Germinal center (tissue), 1 donor: Measurements from ENCODE around the gene STYXL2.
A peak's percentile ranks its signal among the peaks of the same experiment; 100 is the strongest.

Experiments
- DNase-seq: peaks from one replicate; pipeline ENCODE4 v3.0.0; 2012; ENCODE audit warnings: mixed read lengths, low spot score

Gene STYXL2

DNA sequence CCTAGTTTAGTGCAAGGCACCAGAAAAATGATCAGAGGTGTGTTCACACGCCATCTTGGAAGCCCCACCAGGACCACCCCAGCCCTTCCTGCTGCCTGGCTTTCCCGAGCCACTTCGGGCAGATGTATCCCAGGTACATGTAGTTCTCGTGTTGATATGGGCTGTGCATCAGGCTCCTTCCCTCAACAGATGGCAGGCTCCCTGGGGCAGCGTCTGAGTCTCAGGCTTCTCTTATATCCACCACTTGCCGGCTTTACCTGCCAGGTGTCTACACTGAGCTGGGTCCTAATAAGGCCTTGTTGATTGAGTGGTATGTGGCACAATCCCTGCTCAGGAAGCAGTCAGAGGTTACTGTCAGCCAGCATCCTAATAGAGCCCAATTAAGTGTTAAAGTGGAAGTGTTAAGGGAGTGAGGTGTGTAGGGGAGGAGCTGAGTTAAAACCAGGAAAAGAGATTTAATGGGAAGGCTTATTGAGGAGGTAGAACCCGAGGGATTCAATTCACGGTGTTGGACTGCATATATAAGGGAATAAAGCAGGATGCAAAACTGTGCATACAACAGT is 12.2 kb upstream of the STYXL2 start:
- no peak for DNase-seq

GRCh38 chr1:167082511-167083027 is 11.3 kb upstream of the STYXL2 start:
- DNase-seq: no peak

GRCh38 chr1:167083066-167083665 is 10.7 kb upstream of the STYXL2 start:
- no peak for DNase-seq

DNA sequence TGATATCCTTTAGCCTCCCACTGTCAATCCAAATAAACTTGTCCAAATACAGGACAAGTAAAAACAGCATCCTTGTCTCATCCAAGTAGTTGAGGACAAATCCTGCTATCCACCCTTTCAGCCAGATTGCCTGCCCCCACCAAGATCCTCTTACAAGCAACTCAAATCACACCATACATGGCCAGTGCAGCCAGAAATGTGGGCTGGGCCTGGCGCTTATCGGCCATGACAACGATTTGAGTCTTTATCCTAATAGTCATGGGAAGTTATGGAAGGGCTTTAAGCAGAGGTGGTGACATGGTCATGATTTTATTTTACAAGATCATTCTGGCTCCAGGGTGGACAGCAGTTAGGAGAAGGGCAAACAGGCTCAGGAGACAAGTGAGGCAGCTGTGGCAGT is 10.0 kb upstream of the STYXL2 start:
- DNase-seq: no peak

GRCh38 chr1:167084757-167085156 is 9.1 kb upstream of the STYXL2 start:
- DNase-seq: no peak

- no peak for DNase-seq
These were observed 7.8 kb upstream of the STYXL2 start for GRCh38 chr1:167086033-167086432.

DNA sequence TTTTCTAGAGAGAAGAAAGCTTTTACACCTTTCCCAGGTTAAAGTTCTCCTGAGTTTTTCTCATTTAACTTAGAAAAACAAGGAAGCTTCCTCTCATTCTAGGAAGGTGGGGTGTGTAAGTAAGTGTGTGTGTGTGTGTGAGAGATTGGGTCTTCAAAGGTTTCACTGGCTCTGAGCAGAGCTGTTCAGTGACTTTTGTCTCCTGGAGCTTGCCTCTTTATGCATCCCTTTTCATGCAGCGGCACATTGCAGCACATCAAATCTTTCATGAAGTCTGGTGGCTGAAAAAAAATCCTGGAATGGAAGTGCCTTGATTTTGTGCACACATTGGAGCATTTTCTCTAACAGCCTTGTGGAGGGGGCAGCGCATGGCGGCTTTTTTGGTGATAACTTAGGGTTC is 7.1 kb upstream of the STYXL2 start:
- DNase-seq: no peak

DNA sequence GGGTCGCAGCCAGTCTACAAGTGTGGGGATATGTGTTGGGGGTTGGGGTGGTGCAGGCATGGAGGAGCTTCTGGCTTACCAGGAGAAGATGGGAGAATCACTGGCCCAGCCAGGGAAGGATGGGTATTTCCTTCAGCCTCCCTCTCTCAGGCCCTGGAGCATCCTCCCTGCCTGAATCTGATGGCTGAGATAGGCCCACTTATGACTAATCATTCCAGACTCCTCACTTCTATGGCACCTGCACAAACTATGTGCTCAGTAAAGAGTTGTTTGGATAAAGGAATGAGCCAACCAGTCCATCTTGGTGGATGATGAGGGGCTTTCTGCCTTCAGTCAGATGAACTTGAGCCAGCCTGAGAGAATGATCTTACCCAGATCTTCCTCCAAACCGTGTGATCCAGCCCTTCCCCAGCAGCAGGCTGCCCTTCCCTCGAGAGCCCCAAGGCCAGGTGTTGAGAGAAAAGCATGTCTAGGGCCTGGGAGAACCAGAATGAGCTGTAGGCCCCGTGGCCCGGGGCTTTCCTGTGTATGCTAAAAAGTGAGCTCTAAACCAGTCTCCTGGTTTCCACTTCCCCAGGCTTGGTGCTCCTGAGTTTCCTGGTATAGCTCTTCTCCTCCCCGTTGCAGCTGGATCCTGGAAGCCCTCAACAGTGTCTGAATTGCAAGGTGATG is 5.0 kb upstream of the STYXL2 start:
- DNase-seq: no peak

GRCh38 chr1:167089939-167090313 is 3.9 kb upstream of the STYXL2 start:
- no peak for DNase-seq

- DNase-seq: no peak
These were observed 3.4 kb upstream of the STYXL2 start, which contains the start of gene GPA33 for GRCh38 chr1:167090314-167090942. GPA33 (minus strand) TSS chr1:167090377; CDS start chr1:167090287, 90 bp downstream.

GRCh38 chr1:167092653-167093052 is 1.2 kb upstream of the STYXL2 start:
- no peak for DNase-seq

DNA sequence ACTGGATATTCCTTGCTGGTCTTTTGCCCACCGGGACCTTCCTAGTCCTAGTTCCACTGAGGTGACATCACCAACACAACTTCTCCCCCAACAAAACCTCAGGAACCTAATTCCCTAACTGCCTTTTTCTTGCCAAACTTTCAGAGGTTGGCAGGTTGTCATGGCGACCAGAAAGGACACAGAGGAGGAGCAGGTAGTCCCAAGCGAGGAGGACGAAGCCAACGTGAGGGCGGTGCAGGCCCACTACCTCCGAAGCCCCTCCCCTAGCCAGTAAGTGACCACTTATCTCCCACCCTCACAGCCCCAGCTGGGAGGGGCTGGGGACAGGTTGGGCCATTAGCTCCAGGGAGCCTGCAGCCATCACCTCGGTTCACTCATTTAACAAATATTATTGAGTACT is 815 bp downstream of the STYXL2 start:
- no peak for DNase-seq

GRCh38 chr1:167095368-167095767 is 1.5 kb downstream of the STYXL2 start:
- no peak for DNase-seq

DNA sequence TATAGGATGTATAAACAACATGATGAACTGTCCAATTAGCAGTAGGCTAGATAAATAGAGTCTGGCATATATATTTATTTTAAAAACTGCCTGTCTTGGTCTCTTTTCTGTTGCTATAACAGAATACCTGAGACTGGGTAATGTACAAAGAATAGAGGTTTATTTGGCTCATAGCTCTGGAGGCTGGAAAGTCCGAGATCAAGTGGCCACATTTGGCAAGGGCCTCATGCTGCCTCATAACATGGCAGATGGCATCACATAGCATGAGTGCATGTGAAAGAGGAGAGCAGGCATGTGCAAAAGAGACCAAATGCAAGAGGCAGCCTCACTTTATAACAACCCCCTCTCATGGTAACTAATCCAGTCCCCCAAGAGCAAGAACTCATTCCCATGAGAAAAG is 6.0 kb downstream of the STYXL2 start:
- DNase-seq: no peak

DNA sequence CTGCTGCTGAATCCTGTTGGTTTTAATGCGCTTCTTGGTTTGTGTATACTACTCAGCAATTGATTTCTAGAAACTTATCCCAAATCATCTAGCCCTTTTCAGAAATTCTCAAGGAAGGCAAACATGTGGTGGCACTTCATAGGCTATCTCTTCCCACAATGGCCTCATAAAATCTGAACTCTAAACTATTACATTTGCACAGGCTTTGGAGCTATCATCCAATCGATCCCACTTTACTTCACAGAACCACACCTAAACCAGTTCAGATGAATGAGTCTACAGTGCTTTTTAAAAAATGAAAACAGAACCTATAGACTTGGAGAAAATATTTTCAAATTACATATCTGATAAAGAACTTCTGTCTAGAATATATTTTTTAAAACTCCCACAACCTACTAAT is 6.9 kb downstream of the STYXL2 start:
- no peak for DNase-seq

GRCh38 chr1:167101754-167102153 is 7.9 kb downstream of the STYXL2 start:
- DNase-seq: no peak

DNA sequence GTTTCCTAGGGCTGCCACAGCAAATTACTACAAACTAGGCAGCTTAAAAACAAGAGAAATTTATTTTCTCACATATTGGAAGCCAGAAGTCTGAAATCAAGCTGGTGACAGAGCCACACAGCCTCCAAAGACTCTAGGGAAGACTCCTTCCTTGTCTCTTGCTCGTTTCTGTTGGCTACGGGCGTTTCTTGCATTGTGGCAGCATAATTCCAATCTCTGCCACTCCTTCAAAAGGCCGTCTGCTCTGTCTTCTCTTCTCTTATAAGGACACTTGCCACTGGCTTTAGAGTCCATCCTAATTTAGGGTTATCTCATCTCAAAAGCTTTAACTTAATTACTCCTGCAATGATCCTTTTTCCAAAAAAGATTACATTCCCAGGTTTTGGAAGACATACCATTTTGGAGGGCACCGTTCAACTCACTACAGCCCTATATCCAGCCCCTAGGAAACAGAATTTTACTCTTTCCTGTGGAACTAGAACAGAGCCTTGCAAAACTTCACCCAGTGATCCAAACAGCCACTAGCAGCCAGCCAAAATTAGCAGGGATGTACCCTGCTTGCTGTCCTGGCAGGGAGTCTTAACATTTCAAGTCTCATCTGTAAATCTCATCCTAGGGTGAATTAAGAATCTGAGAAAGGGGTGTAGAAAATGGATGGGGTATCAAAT is 9.2 kb downstream of the STYXL2 start:
- no peak for DNase-seq

- no peak for DNase-seq
These were observed 10.4 kb downstream of the STYXL2 start for GRCh38 chr1:167104256-167104633.

DNA sequence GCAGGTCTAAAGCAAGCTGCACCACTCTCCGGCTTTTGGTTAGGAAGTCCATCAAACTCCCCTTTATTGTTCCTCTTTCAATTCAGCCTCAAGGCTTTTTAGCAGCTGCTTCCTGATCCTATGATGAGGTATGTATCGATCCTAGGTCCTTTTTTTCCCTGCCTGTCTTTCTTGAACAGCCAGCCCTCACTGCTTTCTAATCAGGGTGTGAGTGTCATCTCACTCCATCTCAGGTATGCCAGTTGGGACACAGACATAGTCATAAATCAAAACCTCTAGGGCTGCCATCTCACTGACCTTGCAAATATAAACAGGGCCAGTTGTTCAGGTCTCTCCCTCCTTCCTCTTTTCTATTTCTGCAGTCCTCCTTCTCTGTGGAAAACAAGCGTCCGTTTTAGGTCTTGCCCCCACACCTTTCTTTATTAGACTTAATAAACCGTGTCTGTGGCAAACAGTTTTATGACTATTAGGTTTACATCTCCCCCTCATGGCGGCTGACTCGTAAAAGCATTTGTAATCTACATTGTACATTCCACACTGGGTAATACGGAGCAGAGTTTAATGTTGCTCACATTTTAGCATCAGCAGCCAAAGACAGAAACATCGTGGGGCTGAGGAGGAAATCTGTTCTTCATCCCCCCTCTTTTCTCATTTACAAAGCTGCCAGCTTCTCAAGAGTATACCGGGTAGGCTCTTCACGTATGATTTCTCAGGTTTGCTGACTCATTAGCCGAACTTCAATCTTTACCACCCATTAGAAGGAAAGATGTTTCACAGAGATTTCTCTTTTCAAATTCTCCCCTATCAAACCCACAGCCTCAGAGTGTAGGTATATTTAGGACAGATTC is 11.6 kb downstream of the STYXL2 start:
- peak; percentile 27 for DNase-seq

DNA sequence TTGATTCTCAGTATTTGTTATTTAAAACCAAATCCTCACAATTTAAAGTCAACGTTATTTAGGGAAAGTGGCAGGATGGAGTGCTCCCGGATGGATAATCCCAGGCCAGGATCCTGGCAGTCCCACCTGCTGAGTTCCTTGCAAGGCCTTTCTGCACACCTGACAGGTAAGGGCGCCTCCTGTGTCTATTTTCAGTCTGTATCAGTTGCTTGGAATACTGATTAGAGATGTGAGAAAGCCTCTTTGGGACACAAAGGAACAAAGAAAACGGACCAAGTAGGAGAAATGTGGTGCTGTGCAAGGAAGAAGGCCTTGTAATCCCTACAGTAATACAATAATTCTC is 12.2 kb downstream of the STYXL2 start:
- no peak for DNase-seq

- no peak for DNase-seq
These were observed 13.6 kb downstream of the STYXL2 start for GRCh38 chr1:167107456-167107855.

DNA sequence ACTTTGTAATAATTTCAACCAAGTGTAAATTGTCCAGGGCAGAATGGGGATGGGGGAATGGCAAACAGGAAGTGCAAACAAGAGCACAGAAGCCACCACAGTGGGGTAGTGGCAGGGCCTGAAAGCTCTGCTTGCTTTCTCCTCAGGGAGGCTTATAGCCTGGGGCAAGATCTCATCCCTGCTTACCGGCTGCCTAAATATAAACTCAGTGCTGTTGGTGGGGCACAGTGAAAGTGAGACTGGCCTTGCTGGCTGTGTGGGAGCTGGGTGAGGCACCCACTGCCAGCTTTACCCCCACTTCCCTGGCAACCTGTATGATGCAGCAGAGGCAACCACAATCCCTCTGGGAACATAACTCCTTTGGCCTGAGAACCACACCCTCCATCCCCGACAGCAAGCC is 15.2 kb downstream of the STYXL2 start:
- DNase-seq: no peak
